Endodermal cell (in vitro differentiated cells): ENCODE data around the gene DYRK1A. TPM values are rescaled to one million over a fixed set of nuclear protein-coding genes. Genes with fewer than 3 reads are reported as not detected.

ENCODE experiments used
- DNase-seq: peaks from one replicate; pipeline ENCODE4 v3.0.0-alpha.2; 2017
- H3K27ac ChIP-seq: 2 replicates; pipeline ENCODE4 v1.5.1; 2013; ENCODE audit warnings: mild to moderate bottlenecking, low read depth, low read length, moderate library complexity
- H3K27me3 ChIP-seq: 2 replicates; pipeline ENCODE4 v1.6.1; 2013; ENCODE audit warnings: mild to moderate bottlenecking, low read length, moderate library complexity; ENCODE audit not compliant: insufficient read depth, control insufficient read depth, poor library complexity, severe bottlenecking
- H3K36me3 ChIP-seq: 2 replicates; pipeline ENCODE4 v1.7.0; 2013; ENCODE audit warnings: mild to moderate bottlenecking, low read length, moderate library complexity; ENCODE audit not compliant: control insufficient read depth, insufficient read depth
- H3K4me1 ChIP-seq: one replicate; pipeline ENCODE4 v1.7.0; 2013; ENCODE audit warnings: low read length; ENCODE audit not compliant: control insufficient read depth, insufficient read depth
- H3K4me3 ChIP-seq: 2 replicates; pipeline ENCODE4 v1.5.1; 2013; ENCODE audit warnings: mild to moderate bottlenecking, low read length, moderate library complexity
- H3K9ac ChIP-seq: 2 replicates; pipeline ENCODE4 v1.6.1; 2013; ENCODE audit warnings: mild to moderate bottlenecking, low read length, moderate library complexity; ENCODE audit not compliant: poor library complexity, severe bottlenecking; ENCODE audit errors: extremely low read depth
- H3K9me3 ChIP-seq: 2 replicates; pipeline ENCODE4 v1.6.1; 2013; ENCODE audit warnings: mild to moderate bottlenecking, low read length, moderate library complexity; ENCODE audit not compliant: control insufficient read depth
- H3K27ac Mint-ChIP-seq: 2 replicates; pipeline ENCODE4 v1.8.0; 2020; ENCODE audit warnings: mixed read lengths
- H3K27me3 Mint-ChIP-seq: 2 replicates; pipeline ENCODE4 v1.8.0; 2021; ENCODE audit warnings: mild to moderate bottlenecking, mixed read lengths; ENCODE audit not compliant: insufficient read depth
- H3K36me3 Mint-ChIP-seq: 2 replicates; pipeline ENCODE4 v1.8.0; 2020; ENCODE audit warnings: low read depth, mixed read lengths
- H3K4me1 Mint-ChIP-seq: 2 replicates; pipeline ENCODE4 v1.8.0; 2020; ENCODE audit warnings: mixed read lengths
- H3K4me3 Mint-ChIP-seq: 2 replicates; pipeline ENCODE4 v1.8.0; 2020; ENCODE audit warnings: mild to moderate bottlenecking, moderate library complexity, mixed read lengths
- H3K9me3 Mint-ChIP-seq: 2 replicates; pipeline ENCODE4 v1.8.0; 2020; ENCODE audit warnings: mild to moderate bottlenecking, mixed read lengths
- CTCF ChIP-seq: fragments of 200-600 bp; sonication (generic); conservative IDR thresholded peaks from 2 replicates; pipeline ENCODE4 v1.5.0; 2021; ENCODE audit warnings: antibody characterized with exemption, mild to moderate bottlenecking
- WGBS, 2 experiments: methylation state at CpG; one replicate each; pipeline versions ENCODE4 v1.1.5 to v1.1.7; 2013; ENCODE audit warnings: missing lambda C conversion rate in 2 of 2, mixed read lengths in 1 of 2; ENCODE audit not compliant: insufficient coverage in 1 of 2, insufficient read length in 1 of 2; 5-methylcytosine and 5-hydroxymethylcytosine counted together
- total RNA-seq, 2 donors: library from RNA; stranded (reverse); fragmentation: NEBNext Ultra II Directional in 1 of 2; extraction: Animal tissue kit (Norgen Biotek cat#: 25700) in 1 of 2; gene quantifications; 2 replicates in 1 of 2; 3 replicates in 1 of 2; pipeline ENCODE4 v1.2.1, GENCODE V29; 2021

The DYRK1A gene
- total RNA-seq, 2 donors from 2014 or later: 73.9 to 75.2 TPM

GRCh38 chr21:37468909-37469308 is 102.3 kb downstream of the DYRK1A start:
- WGBS, 2 experiments: 97 to 100% methylated on average over 3 to 4 of the region's 4 CpGs

GRCh38 chr21:37469441-37469840 is 102.9 kb downstream of the DYRK1A start:
- Histone ChIP-seq H3K27ac (no peak overlapping the region), H3K9ac (no peak overlapping the region), H3K27me3 (no peaks in the 10 kb centered on the region), H3K9me3 (peaks cover 29% of the 10 kb centered on the region), H3K4me1 (no peaks in the 10 kb centered on the region), H3K36me3 (peaks cover 53% of the 10 kb centered on the region), H3K4me3 (peak overlapping the region; percentile 24)
- Mint-ChIP-seq H3K9me3 (peaks cover 11% of the 10 kb centered on the region), H3K27ac (no peak overlapping the region), H3K4me3 (no peak overlapping the region), H3K4me1 (peaks cover 4% of the 10 kb centered on the region), H3K36me3 (peaks cover 49% of the 10 kb centered on the region), H3K27me3 (no peaks in the 10 kb centered on the region)
- WGBS, 2 experiments: 86 to 91% methylated on average over 5 of the region's 5 CpGs
- no peak for TF ChIP-seq CTCF
- DNase-seq: no peak

More at GRCh38 chr21:37468909-37469308, 102.3 kb downstream of the DYRK1A start:
- H3K27me3 ChIP-seq: no peaks in the 10 kb centered on the region
- peaks cover 54% of the 10 kb centered on the region for H3K36me3 ChIP-seq
- peak overlapping the region; percentile 24 for H3K4me3 ChIP-seq
- TF ChIP-seq CTCF: no peak
- no peaks in the 10 kb centered on the region for H3K4me1 ChIP-seq
- H3K27ac Mint-ChIP-seq: no peak overlapping the region
- H3K9me3 ChIP-seq: peaks cover 29% of the 10 kb centered on the region
- no peak for DNase-seq
- H3K9ac ChIP-seq: no peak overlapping the region
- H3K36me3 Mint-ChIP-seq: peaks cover 49% of the 10 kb centered on the region
- H3K4me1 Mint-ChIP-seq: peaks cover 3% of the 10 kb centered on the region
- peaks cover 11% of the 10 kb centered on the region for H3K9me3 Mint-ChIP-seq
- no peaks in the 10 kb centered on the region for H3K27me3 Mint-ChIP-seq
- H3K27ac ChIP-seq: no peak overlapping the region
- no peak overlapping the region for H3K4me3 Mint-ChIP-seq

GRCh38 chr21:37472581-37472980 is 106.0 kb downstream of the DYRK1A start:
- Mint-ChIP-seq H3K9me3 (peaks cover 11% of the 10 kb centered on the region), H3K4me3 (no peak overlapping the region), H3K27me3 (no peaks in the 10 kb centered on the region), H3K4me1 (peaks cover 13% of the 10 kb centered on the region), H3K27ac (no peak overlapping the region), H3K36me3 (peaks cover 39% of the 10 kb centered on the region)
- no peak overlapping the region for H3K27ac ChIP-seq
- peaks cover 54% of the 10 kb centered on the region for H3K36me3 ChIP-seq
- WGBS, 2 experiments: 95 to 100% methylated on average over 2 to 4 of the region's 4 CpGs
- no peaks in the 10 kb centered on the region for H3K27me3 ChIP-seq
- DNase-seq: no peak
- no peaks in the 10 kb centered on the region for H3K4me1 ChIP-seq
- peaks cover 24% of the 10 kb centered on the region for H3K9me3 ChIP-seq
- no peak for TF ChIP-seq CTCF
- H3K4me3 ChIP-seq: no peak overlapping the region
- H3K9ac ChIP-seq: no peak overlapping the region
